SK-MEL-5 (cell line): Measurements from ENCODE around the gene CPEB1. TPM values are rescaled to one million over a fixed set of nuclear protein-coding genes. Genes with fewer than 3 reads are reported as not detected.
"Not testable (repeated sequence)": the region's sequence is repeated elsewhere in the genome, so short reads cannot be mapped to it uniquely, and the experiment has no call there.

Source experiments
- DNase-seq: peaks from one replicate; pipeline ENCODE4 v3.0.0-alpha.2; 2016; ENCODE audit warnings: low read depth, low spot score
- in situ Hi-C: cut with HindIII; loops from 2 replicates; pipeline ENCODE4 v1.10.0; 2016; ENCODE audit warnings: low sequenced_read_pairs, high pct_unique_total_duplicates, low pct_unique_long_range_greater_than_20kb
- total RNA-seq: library from RNA; depleted of rRNA; stranded (reverse); fragments of >200 nt; shearing (Covaris generic); gene quantifications from 2 replicates; pipeline ENCODE4 v1.2.3, GENCODE V29; 2014

CPEB1 gene
- total RNA-seq, 1 experiment from 2014 or later = 14.1 TPM

GRCh38 chr15:82653483-82654168, 6.5 kb upstream of the CPEB1 start:
- in situ Hi-C loops = no loop called here
- no peak for DNase-seq

GRCh38 chr15:82651708-82652107, 4.5 kb upstream of the CPEB1 start:
- in situ Hi-C loops = no loop called here
- DNase-seq = no peak

- no peak for DNase-seq
- in situ Hi-C loops = no loop called here
These were observed 3.0 kb upstream of the CPEB1 start for GRCh38 chr15:82650046-82650670.

- in situ Hi-C loops = no loop called here
- DNase-seq = no peak
These were observed 2.2 kb upstream of the CPEB1 start for GRCh38 chr15:82649226-82649999.

GRCh38 chr15:82648257-82649103, 1.3 kb upstream of the CPEB1 start:
- DNase-seq = peak; percentile 31
- in situ Hi-C loops = no loop called here

GRCh38 chr15:82647835-82648256, 683 bp upstream of the CPEB1 start:
- no peak for DNase-seq
- in situ Hi-C loops = no loop called here

GRCh38 chr15:82646250-82647044, 716 bp downstream of the CPEB1 start:
- no peak for DNase-seq
- in situ Hi-C loops = no loop called here

- DNase-seq, in situ Hi-C loops: not testable (repeated sequence)
These were observed 2.0 kb downstream of the CPEB1 start for GRCh38 chr15:82644967-82645852.

GRCh38 chr15:82643992-82644391, 3.2 kb downstream of the CPEB1 start:
- in situ Hi-C loops = no loop called here
- DNase-seq = peak; percentile 63

GRCh38 chr15:82642656-82643055, 4.5 kb downstream of the CPEB1 start:
- no peak for DNase-seq
- in situ Hi-C loops = no loop called here

GRCh38 chr15:82641129-82641798, 5.9 kb downstream of the CPEB1 start:
- in situ Hi-C loops = no loop called here
- peak; percentile 21 for DNase-seq

GRCh38 chr15:82640672-82641071, 6.5 kb downstream of the CPEB1 start:
- DNase-seq = no peak
- in situ Hi-C loops = no loop called here

- in situ Hi-C loops = no loop called here
These were observed 11.4 kb downstream of the CPEB1 start for GRCh38 chr15:82635798-82636197.

GRCh38 chr15:82630033-82630432, 17.1 kb downstream of the CPEB1 start:
- in situ Hi-C loops = no loop called here
- DNase-seq = no peak

More at GRCh38 chr15:82635798-82636197, 11.4 kb downstream of the CPEB1 start:
- no peak for DNase-seq

- no peak for DNase-seq
- in situ Hi-C loops = no loop called here
These were observed 22.0 kb downstream of the CPEB1 start for GRCh38 chr15:82625136-82625535.

- in situ Hi-C loops = no loop called here
These were observed 22.7 kb downstream of the CPEB1 start for GRCh38 chr15:82624438-82624837.

More at GRCh38 chr15:82624438-82624837, 22.7 kb downstream of the CPEB1 start:
- DNase-seq = no peak
